Subcutaneous adipose tissue (tissue), 4 donors: ENCODE data around the gene SNX10. TPM values are rescaled to one million over a fixed set of nuclear protein-coding genes. Genes with fewer than 3 reads are reported as not detected.

Source experiments
- total RNA-seq, 4 donors: library from RNA; depleted of rRNA; stranded (reverse); fragments of >200 nt; gene quantifications; one replicate each; pipeline ENCODE4 v1.1.0, GENCODE V29; 2016
- TF ChIP-seq, protein P1 (sequence below): fragments of 450-650 bp; IDR thresholded peaks from one replicate; pipeline ENCODE4 v1.5.1; 2016; ENCODE audit warnings: low read depth, mild to moderate bottlenecking, control low read depth, antibody characterized with exemption, moderate library complexity

The SNX10 gene
- total RNA-seq, 4 donors from 2014 or later = 23.9 to 150 (median 68.6) TPM

DNA sequence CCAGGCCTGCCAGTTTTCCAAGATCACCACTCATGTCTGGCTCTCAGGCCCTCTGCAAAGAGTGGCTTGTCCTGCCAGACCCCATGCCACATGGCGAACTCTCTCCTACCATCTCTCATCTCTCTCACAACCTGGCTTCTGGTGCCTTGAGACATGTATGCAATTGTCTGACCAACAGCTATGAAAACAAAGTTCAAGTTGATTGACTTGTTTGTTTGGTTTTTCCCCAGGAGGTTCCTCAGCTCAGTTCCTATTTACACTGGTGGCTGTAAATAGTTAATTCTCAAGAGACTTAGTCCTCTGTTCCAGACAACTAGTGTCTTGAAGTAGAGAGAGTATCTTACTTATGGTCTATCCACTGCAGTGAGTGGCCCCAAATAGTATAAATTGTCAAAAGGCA lies 131.8 kb downstream of the SNX10 start:
- TF ChIP-seq, protein P1, sequence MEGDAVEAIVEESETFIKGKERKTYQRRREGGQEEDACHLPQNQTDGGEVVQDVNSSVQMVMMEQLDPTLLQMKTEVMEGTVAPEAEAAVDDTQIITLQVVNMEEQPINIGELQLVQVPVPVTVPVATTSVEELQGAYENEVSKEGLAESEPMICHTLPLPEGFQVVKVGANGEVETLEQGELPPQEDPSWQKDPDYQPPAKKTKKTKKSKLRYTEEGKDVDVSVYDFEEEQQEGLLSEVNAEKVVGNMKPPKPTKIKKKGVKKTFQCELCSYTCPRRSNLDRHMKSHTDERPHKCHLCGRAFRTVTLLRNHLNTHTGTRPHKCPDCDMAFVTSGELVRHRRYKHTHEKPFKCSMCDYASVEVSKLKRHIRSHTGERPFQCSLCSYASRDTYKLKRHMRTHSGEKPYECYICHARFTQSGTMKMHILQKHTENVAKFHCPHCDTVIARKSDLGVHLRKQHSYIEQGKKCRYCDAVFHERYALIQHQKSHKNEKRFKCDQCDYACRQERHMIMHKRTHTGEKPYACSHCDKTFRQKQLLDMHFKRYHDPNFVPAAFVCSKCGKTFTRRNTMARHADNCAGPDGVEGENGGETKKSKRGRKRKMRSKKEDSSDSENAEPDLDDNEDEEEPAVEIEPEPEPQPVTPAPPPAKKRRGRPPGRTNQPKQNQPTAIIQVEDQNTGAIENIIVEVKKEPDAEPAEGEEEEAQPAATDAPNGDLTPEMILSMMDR = no peak

Other genes starting within 250 kb of the SNX10 start
- 10 to 100 TPM in 2 of 4 donors, 1 to 10 TPM in 2; 6.6 to 11.1 (median 8.6) TPM for gene NFE2L3, start 139.7 kb upstream of the SNX10 start, total RNA-seq
- gene HNRNPA2B1, start 91.1 kb upstream of the SNX10 start, total RNA-seq = 100 to 1,000 TPM; 196 to 279 (median 208) TPM
- gene CBX3, start 90.1 kb upstream of the SNX10 start, total RNA-seq = 100 to 1,000 TPM in 3 of 4 donors, 10 to 100 TPM in 1; 90.0 to 135 (median 117) TPM